Measurements from ENCODE around the gene SON.
"Not testable (repeated sequence)": the region's sequence is repeated elsewhere in the genome, so short reads cannot be mapped to it uniquely, and the experiment has no call there.

The SON gene

DNA sequence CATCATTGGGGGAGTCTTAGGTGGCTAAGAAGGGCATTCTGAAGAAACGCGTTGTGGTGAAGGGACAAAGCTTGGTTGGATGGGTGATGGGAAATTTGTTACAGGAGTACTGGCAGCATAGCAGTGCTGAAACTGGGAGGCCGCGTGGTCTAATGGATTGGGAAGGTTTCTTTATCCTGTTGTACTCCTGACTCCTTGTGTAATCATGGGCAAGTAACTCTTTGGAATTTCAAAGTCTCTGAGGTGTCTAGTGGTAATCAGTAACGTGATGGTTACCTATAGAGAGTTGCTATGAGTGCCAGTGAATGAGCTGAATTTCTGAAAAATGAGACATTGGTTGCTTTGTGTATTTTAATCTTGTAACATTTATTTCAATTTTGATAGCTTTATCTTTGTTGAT lies 27.2 kb downstream of the SON start:
- no peak for DNase-seq (ENCODE audit: low read depth in 2 of 2)

- DNase-seq (ENCODE audit: low read depth in 2 of 2), result no peak
These were observed 29.5 kb downstream of the SON start for GRCh38 chr21:33572350-33572749.

GRCh38 chr21:33576741-33577141 lies 33.9 kb downstream of the SON start:
- DNase-seq (ENCODE audit: low read depth in 2 of 2), result not testable (repeated sequence)

- DNase-seq (ENCODE audit: low read depth in 2 of 2), result no peak
These were observed 35.4 kb downstream of the SON start for GRCh38 chr21:33578214-33578613.

- no peak for DNase-seq (ENCODE audit: low read depth in 2 of 2)
These were observed 36.2 kb downstream of the SON start for GRCh38 chr21:33578959-33579542.

- no peak for DNase-seq (ENCODE audit: low read depth in 2 of 2)
These were observed 41.6 kb downstream of the SON start for GRCh38 chr21:33584455-33584854.

- DNase-seq (ENCODE audit: low read depth in 2 of 2), result no peak
These were observed 44.1 kb downstream of the SON start for GRCh38 chr21:33586927-33587326.

- DNase-seq (ENCODE audit: low read depth in 2 of 2), result peak in 1 of 2 donors; percentile 15
These were observed 45.1 kb downstream of the SON start for GRCh38 chr21:33587792-33588484.

GRCh38 chr21:33588485-33589335 lies 45.9 kb downstream of the SON start, which contains the start of gene DONSON:
Gene DONSON, minus strand, starts transcription at chr21:33588684. Its CDS starts 43 bp downstream, at chr21:33588641.
- peak; percentile 83 to 85 for DNase-seq (ENCODE audit: low read depth in 2 of 2)

DNA sequence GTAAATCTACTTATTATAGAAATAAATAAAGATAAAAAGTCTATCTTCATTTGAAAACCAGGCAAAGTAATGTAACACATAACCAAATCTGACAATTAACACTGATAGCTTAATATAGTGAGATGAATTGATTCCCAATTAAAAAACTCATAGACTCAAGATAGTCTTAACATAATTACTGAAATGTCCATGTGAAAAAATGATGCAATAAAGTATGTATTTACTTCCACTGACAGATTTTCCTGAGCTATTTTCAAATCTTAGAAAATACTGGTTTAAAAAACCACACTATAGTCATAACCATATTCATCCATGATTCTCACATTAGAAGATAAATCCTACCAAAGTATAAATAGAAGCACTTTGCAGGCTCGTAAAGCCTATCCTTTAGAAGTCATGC lies 55.2 kb downstream of the SON start:
- no peak for DNase-seq (ENCODE audit: low read depth in 2 of 2)

DNA sequence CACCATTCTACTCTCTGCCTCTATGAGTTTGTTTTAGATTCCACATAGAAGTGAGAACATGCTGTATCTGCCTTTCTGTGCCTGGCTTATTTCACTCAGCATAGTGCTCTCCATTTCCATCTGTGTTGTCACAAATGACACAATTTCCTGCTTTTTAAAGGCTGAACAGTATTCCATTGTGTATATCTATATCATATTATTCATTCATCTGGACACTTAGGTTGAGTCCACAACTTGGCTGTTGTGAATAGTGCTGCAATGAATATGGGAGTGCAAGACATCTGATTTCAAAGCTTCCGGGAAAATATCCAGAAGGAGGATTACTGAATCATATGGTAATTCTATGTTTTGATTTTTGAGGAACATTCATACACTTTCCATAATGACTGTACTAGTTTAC lies 65.7 kb downstream of the SON start:
- no peak for DNase-seq (ENCODE audit: low read depth in 2 of 2)

GRCh38 chr21:33611006-33611744 lies 68.3 kb downstream of the SON start:
- no peak for DNase-seq (ENCODE audit: low read depth in 2 of 2)

GRCh38 chr21:33617565-33617964 lies 74.7 kb downstream of the SON start:
- DNase-seq (ENCODE audit: low read depth in 2 of 2), result not testable (repeated sequence)

GRCh38 chr21:33618407-33618806 lies 75.6 kb downstream of the SON start:
- DNase-seq (ENCODE audit: low read depth in 2 of 2), result no peak

DNA sequence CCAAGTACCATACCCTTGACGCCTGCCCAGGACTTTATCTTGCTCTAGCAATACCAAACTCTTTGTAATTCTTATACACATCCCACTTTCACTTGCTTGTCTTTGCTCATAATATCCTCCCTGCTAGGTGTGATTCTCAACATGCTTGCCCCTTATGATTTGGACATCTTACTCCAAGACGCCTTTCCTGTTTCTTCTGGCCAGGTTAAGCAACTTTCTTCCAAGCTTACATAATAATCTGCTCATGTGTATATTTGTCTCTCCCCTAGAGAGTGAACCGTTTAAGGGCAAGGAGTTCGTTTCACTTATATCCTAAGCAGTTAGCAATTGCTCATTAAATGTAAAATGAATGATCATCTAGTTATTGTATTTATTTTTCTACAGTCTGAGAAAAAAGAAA lies 76.9 kb downstream of the SON start:
- no peak for DNase-seq (ENCODE audit: low read depth in 2 of 2)

DNA sequence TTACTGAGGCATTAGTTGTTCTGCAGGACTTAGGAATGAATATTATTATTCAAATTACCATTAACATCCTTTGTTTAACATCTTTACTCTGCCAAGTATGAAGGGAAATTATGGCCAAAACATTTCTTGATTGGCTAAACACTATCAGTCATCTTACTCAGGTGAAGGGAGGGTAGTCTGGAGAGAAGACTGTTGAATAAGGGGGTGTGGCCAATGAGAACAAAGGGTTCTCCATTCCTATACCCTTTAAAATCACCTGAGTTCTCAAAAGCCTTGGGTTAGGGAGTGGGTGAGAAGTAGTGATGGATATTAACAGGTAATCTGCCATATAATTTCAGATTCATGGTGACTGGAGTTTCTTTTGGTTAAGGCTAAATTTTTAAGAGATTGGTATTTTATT lies 79.4 kb downstream of the SON start:
- DNase-seq (ENCODE audit: low read depth in 2 of 2), result no peak

GRCh38 chr21:33626151-33626550 lies 83.3 kb downstream of the SON start:
- DNase-seq (ENCODE audit: low read depth in 2 of 2), result not testable (repeated sequence)
